Tibial artery (tissue), 4 donors: ENCODE data around the gene CDK8.

Source experiments
- DNase-seq, 2 donors: peaks; one replicate each; pipeline ENCODE4 v3.0.0-alpha.2; 2019
- H3K27ac ChIP-seq, 2 donors: fragments of 200-600 bp; sonication (generic) in 1 of 2; 1 replicate in 1 of 2; 2 replicates in 1 of 2; pipeline ENCODE4 v1.5.1; 2018 to 2019; ENCODE audit warnings: mild to moderate bottlenecking in 1 of 2
- H3K27me3 ChIP-seq, 2 donors: fragments of 200-600 bp; sonication (generic) in 1 of 2; one replicate each; pipeline versions ENCODE4 v1.5.1 to v1.6.0; 2016 to 2019
- H3K36me3 ChIP-seq, 3 donors: fragments of 200-600 bp; sonication (generic) in 2 of 3; one replicate each; pipeline ENCODE4 v1.5.1; 2016 to 2019; ENCODE audit warnings: mild to moderate bottlenecking in 2 of 3
- H3K4me1 ChIP-seq, 4 donors: fragments of 200-600 bp; sonication (generic) in 2 of 4; 1 replicate in 3 of 4; 2 replicates in 1 of 4; pipeline ENCODE4 v1.5.1; 2016 to 2019
- H3K4me3 ChIP-seq, 2 donors: fragments of 200-600 bp; sonication (generic) in 1 of 2; 1 replicate in 1 of 2; 2 replicates in 1 of 2; pipeline ENCODE4 v1.5.1; 2018 to 2019; ENCODE audit warnings: mild to moderate bottlenecking in 2 of 2
- H3K9me3 ChIP-seq, 3 donors: fragments of 200-600 bp; sonication (generic) in 1 of 3; one replicate each; pipeline ENCODE4 v1.5.1; 2016 to 2019
- intact Hi-C: fragments of 100-400 bp; cut with DNase I; formaldehyde crosslinking; loops from one replicate; pipeline ENCODE4 v1.15.0; 2023; ENCODE audit warnings: low total_unique reads
- TF ChIP-seq, protein P1 (sequence below), 2 experiments: fragments of 200-600 bp in 1 of 2; fragments of 450-650 bp in 1 of 2; IDR thresholded peaks; one replicate each; pipeline ENCODE4 v1.5.1; 2017 to 2019; ENCODE audit warnings: antibody characterized with exemption in 2 of 2, mild to moderate bottlenecking in 1 of 2, moderate library complexity in 1 of 2

CDK8 gene

DNA sequence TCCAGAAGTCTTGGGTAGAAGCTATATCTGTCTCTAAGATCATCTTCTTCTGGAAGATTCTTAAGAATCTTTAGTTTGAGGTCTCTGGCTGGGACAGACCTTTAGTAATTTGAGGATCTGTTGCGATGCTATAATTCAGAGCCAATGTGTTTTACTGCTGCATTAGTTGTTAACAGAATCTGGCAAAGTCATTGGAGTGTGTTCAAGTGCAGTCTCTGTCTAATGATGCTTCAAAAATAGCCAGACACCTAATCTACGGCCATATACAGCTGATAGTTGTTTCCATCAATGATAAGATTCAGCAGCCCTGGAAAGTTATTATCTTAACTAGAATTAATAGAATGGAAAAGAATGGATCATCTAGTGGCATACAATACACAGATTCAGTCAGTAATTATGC is 72.6 kb downstream of the CDK8 start:
- intact Hi-C loops, result no loop called here
- TF ChIP-seq, protein P1, sequence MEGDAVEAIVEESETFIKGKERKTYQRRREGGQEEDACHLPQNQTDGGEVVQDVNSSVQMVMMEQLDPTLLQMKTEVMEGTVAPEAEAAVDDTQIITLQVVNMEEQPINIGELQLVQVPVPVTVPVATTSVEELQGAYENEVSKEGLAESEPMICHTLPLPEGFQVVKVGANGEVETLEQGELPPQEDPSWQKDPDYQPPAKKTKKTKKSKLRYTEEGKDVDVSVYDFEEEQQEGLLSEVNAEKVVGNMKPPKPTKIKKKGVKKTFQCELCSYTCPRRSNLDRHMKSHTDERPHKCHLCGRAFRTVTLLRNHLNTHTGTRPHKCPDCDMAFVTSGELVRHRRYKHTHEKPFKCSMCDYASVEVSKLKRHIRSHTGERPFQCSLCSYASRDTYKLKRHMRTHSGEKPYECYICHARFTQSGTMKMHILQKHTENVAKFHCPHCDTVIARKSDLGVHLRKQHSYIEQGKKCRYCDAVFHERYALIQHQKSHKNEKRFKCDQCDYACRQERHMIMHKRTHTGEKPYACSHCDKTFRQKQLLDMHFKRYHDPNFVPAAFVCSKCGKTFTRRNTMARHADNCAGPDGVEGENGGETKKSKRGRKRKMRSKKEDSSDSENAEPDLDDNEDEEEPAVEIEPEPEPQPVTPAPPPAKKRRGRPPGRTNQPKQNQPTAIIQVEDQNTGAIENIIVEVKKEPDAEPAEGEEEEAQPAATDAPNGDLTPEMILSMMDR (IDR thresholded peaks at IDR 0.05), result no peak
- Histone ChIP-seq H3K4me3 (no peak overlapping the region), H3K4me1 (peaks cover 0 to 24% (median 5%) of the 10 kb centered on the region in 4 donors), H3K36me3 (no peaks in the 10 kb centered on the region), H3K27ac (no peak overlapping the region), H3K9me3 (no peaks in the 10 kb centered on the region), H3K27me3 (no peaks in the 10 kb centered on the region)
- DNase-seq, result no peak

DNA sequence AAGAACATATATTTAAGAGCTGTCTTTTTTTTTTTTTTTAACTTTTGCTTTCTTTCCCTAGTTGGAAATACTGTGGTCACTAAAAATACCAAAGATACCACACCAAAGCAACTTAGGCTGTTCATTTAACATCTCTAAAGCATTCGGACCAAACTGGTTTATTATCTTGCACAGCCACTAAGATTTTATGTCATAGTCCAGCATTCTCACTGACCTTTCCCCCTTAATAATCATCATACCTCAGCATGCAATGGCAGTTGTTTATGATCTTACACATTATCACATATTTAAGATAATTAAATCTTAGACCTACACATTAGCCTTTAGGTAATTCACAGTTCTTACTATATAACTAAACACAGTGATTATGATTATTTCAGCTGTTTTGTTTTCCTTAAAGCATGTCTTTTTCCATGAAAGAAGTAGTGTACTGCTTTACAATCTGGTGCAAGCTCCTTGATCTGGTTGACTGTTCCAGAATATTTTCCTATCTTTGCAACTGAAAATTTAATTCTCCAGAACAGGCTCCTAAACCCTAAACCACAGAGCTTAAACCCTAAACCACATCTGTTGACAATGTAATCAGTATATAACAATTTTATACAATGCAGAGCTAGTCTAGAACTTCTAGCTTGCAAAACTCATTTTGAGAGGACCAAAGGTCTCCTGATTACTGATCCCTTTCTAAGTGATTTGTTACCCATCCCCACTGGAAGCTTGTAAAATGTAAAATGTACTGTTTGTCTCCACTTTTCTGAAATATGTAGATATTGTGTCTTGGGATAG is 74.2 kb downstream of the CDK8 start:
- no peaks in the 10 kb centered on the region for H3K9me3 ChIP-seq
- no peaks in the 10 kb centered on the region for H3K36me3 ChIP-seq
- no peak overlapping the region for H3K27ac ChIP-seq
- H3K4me1 ChIP-seq, result peaks cover 0 to 24% (median 5%) of the 10 kb centered on the region in 4 donors
- TF ChIP-seq, protein P1 (IDR thresholded peaks at IDR 0.05), result no peak
- H3K4me3 ChIP-seq, result no peak overlapping the region
- no peak for DNase-seq
- intact Hi-C loops, result no loop called here
- no peaks in the 10 kb centered on the region for H3K27me3 ChIP-seq

DNA sequence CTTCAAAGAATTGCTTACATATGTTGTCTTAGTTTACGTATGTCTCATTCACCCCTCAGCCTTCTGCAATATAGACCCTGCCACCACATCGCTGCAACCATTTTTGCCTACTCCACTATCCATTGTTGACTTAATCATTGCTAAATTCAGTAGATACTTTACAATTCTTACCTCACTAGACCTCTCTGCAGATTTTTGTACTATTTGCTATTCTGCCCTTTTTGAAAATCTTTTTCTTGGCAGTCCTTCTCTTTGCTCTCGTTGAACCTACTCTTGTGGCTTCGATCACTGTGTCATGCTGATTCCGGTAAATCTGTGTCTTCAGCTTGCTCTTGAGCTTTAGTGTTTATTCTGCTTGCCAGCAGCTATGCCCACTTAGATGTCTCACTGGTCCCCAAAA is 81.2 kb downstream of the CDK8 start:
- Histone ChIP-seq H3K4me1 (no peaks in the 10 kb centered on the region), H3K9me3 (no peaks in the 10 kb centered on the region), H3K27ac (no peak overlapping the region), H3K4me3 (no peak overlapping the region), H3K27me3 (no peaks in the 10 kb centered on the region), H3K36me3 (no peaks in the 10 kb centered on the region)
- TF ChIP-seq, protein P1 (IDR thresholded peaks at IDR 0.05), result no peak
- intact Hi-C loops, result no loop called here
- DNase-seq, result no peak

DNA sequence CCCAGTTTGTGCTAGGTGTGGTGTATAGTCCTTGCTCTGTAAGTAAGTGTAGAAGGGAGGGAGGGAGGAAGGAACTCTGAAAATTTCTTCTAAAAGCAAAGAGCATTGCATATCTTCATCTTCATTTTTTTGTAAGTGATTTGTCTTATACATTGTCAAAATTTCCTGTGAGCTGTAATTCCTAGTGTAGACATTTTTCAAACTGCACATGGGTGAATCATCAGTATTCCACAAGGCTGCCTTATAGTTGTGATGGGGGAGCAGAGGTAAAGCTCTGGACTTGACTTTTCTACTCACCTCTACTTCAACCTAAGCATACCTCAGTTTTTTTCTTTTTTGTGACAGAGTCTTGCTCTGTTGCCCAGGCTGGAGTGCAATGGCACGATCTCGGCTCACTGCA is 86.9 kb downstream of the CDK8 start:
- Histone ChIP-seq H3K4me3 (no peak overlapping the region), H3K27me3 (no peaks in the 10 kb centered on the region), H3K9me3 (no peaks in the 10 kb centered on the region), H3K4me1 (no peaks in the 10 kb centered on the region), H3K36me3 (no peaks in the 10 kb centered on the region), H3K27ac (no peak overlapping the region)
- TF ChIP-seq, protein P1 (IDR thresholded peaks at IDR 0.05), result no peak
- no peak for DNase-seq
- intact Hi-C loops, result no loop called here

DNA sequence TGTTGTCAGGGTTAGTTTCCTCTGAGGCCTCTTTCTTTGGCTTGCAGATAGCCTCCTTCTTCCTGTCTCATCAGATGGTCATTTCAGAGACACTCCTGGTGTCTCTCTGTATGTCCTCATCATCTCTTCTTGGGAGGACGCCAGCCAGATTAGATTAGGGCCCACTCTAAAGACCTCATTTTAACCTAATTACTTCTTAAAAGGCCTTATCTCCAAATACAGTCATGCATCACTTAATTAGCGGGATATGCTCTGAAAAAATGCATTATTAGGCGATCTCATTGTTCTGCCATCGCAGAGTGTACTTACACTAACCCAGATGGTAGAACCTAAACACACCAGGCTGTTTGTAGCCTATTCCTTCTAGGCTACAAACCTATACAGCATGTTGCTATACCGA is 89.0 kb downstream of the CDK8 start:
- no peak for DNase-seq
- TF ChIP-seq, protein P1 (IDR thresholded peaks at IDR 0.05), result no peak
- H3K27ac ChIP-seq, result no peak overlapping the region
- H3K4me3 ChIP-seq, result no peak overlapping the region
- H3K36me3 ChIP-seq, result no peaks in the 10 kb centered on the region
- no peaks in the 10 kb centered on the region for H3K27me3 ChIP-seq
- H3K4me1 ChIP-seq, result no peaks in the 10 kb centered on the region
- no peaks in the 10 kb centered on the region for H3K9me3 ChIP-seq
- intact Hi-C loops, result no loop called here
